Placental pericyte (primary cell): ENCODE measurements around the gene NFE2L3. TPM values are rescaled to one million over a fixed set of nuclear protein-coding genes. Genes with fewer than 3 reads are reported as not detected.

Experiments used
- total RNA-seq: library from RNA; depleted of rRNA; stranded (reverse); fragments of >200 nt; gene quantifications from 2 replicates; pipeline ENCODE4 v1.2.3, GENCODE V29; 2012

The NFE2L3 gene
- 17.9 and 31.6 TPM in 2 replicates for total RNA-seq

GRCh38 chr7:26151953-26152781 lies at the start of gene NFE2L3:
Gene NFE2L3, plus strand, starts transcription at chr7:26152198. Its CDS starts 301 bp downstream, at chr7:26152499.

DNA sequence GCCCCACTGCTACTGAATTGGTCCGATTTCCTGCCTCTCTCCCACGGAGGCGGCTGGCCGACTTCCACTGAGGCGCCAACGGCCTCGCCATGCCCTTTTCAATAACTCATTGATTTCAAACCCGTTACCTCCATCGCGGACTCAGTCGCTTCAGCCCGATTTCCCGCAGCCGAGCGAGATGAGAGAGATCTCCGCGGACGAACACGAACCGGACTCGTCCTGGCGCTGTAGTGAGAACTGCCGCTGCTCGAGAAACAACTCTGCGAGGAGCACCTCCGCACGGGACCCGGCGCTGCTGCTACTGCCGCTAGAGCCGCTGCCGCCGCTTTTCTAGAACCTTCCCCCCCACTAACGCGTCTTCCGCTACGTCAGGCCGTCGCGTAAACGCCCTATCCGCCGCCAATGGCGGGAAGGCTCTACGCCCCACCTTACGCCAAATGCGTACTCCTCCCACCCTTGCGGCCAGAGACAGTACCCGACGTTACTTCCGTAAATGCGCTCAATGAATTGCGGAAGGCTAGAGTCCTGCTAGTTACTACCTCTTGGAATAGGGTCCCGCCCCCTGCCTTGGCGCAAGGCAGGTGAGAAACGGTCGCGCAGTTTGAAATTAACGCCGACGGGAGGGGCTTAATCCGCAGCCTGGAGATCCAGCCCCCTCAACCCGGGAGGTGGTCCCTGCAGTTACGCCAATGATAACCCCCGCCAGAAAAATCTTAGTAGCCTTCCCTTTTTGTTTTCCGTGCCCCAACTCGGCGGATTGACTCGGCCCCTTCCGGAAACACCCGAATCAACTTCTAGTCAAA lies 48.6 kb downstream of the NFE2L3 start, which contains the start of gene HNRNPA2B1:
Gene HNRNPA2B1 (minus strand): TSS at position 303 of the 803 bp plus-strand sequence. CDS start 169 bp downstream, at position 134.

GRCh38 chr7:26201247-26202018 lies 49.4 kb downstream of the NFE2L3 start, which contains the start of gene CBX3:
Gene CBX3, plus strand, starts transcription at chr7:26201745. Its CDS starts 1,254 bp downstream, at chr7:26202999.

Other genes with a start within 250 kb of the NFE2L3 start
- gene HNRNPA2B1, start 48.5 kb downstream of the NFE2L3 start, total RNA-seq: 83.2 and 107 TPM in 2 replicates
- gene CBX3, start 49.5 kb downstream of the NFE2L3 start, total RNA-seq: 86.4 and 114 TPM in 2 replicates
- 0.22 and 0.72 TPM in 2 replicates for gene SNX10, start 139.7 kb downstream of the NFE2L3 start, total RNA-seq